Mucosa of rectum (tissue), 2 donors: ENCODE results near the gene STRN.

ENCODE experiments used
- H3K27ac ChIP-seq, 2 donors: one replicate each; pipeline ENCODE4 v1.7.0; 2013; ENCODE audit warnings: inconsistent platforms in 2 of 2, low read depth in 2 of 2, low read length in 2 of 2
- H3K27me3 ChIP-seq, 2 donors: one replicate each; pipeline ENCODE4 v1.7.0; 2013; ENCODE audit warnings: low read length in 2 of 2; ENCODE audit not compliant: control insufficient read depth in 2 of 2, insufficient read depth in 2 of 2
- H3K36me3 ChIP-seq, 2 donors: one replicate each; pipeline ENCODE4 v1.7.0; 2013; ENCODE audit warnings: low read length in 2 of 2; ENCODE audit not compliant: control insufficient read depth in 2 of 2, insufficient read depth in 2 of 2
- H3K4me1 ChIP-seq, 2 donors: one replicate each; pipeline ENCODE4 v1.7.0; 2013; ENCODE audit warnings: low read length in 2 of 2, mild to moderate bottlenecking in 1 of 2; ENCODE audit not compliant: control insufficient read depth in 2 of 2, insufficient read depth in 2 of 2
- H3K4me3 ChIP-seq, 2 donors: one replicate each; pipeline ENCODE4 v1.7.0; 2013; ENCODE audit warnings: low read length in 2 of 2
- H3K9ac ChIP-seq, 2 donors: one replicate each; pipeline ENCODE4 v1.7.0; 2013; ENCODE audit warnings: low read length in 2 of 2, low read depth in 1 of 2, mild to moderate bottlenecking in 1 of 2
- H3K9me3 ChIP-seq, 2 donors: one replicate each; pipeline ENCODE4 v1.7.0; 2013; ENCODE audit warnings: low read length in 2 of 2; ENCODE audit not compliant: control insufficient read depth in 2 of 2
- donor health status: healthy.
- donor health status: Normal muscosa, but diverticular disease.

The STRN gene

DNA sequence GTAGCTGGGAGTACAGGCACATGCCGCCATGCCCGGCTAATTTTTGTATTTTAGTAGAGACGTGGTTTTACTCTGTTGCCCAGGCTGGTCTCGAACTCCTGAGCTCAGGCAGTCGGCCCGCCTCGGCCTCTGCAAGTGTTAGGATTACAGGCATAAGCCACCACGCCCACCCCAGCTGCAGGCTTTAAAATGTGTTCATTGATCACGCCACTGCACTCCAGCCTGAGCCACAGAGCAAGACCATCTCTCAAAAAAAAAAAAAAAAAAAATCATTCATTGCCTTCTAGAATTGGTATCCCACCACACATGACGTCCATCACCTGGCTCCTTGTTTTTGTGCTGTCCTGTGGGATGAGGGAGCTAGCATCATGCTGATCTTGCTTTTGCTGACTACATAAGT, 142.5 kb downstream of the STRN start:
- no peak overlapping the region for H3K27ac ChIP-seq
- no peaks in the 10 kb centered on the region for H3K27me3 ChIP-seq
- H3K4me3 ChIP-seq: no peak overlapping the region
- H3K36me3 ChIP-seq: no peaks in the 10 kb centered on the region
- no peak overlapping the region for H3K9ac ChIP-seq
- no peaks in the 10 kb centered on the region for H3K9me3 ChIP-seq
- peaks cover 28 to 41% of the 10 kb centered on the region in 2 donors for H3K4me1 ChIP-seq

DNA sequence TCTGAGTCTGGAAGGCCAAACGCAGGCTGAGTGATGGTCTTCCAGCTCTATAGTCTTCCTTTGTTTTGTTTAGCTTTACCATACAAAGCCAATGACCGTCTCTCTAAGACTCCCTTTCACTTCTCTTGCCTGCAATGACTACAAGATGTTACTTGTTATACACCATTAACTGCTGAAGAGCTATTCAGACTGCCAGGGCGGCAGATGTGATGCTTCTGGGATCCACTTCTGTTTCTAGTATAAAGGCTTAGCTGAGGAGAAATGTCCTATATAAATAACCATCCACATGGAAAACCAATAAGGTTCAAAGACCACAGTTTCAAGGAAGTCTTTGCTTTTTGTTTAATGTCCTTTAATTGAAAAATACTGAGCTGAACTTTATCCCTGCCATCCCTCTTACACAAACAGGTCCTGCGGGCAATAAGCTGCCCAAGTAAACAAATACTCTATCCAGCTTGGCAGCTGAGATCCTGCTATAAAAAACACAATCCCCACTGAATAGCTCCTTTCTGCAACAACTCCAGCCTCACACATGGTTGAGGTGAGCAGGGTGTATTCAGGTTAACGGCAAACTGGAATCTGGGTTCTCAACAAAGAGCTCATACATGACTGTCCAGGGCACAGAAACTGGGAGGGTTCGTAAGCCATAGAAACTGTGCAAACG, 145.3 kb downstream of the STRN start:
- Histone ChIP-seq H3K27me3 (no peaks in the 10 kb centered on the region), H3K4me3 (peak overlapping the region; percentile 19 to 45), H3K9ac (peak overlapping the region in 1 of 2 donors; percentile 30), H3K4me1 (peaks cover 28 to 43% of the 10 kb centered on the region in 2 donors), H3K36me3 (no peaks in the 10 kb centered on the region), H3K9me3 (no peaks in the 10 kb centered on the region), H3K27ac (peak overlapping the region; percentile 88 to 89)

DNA sequence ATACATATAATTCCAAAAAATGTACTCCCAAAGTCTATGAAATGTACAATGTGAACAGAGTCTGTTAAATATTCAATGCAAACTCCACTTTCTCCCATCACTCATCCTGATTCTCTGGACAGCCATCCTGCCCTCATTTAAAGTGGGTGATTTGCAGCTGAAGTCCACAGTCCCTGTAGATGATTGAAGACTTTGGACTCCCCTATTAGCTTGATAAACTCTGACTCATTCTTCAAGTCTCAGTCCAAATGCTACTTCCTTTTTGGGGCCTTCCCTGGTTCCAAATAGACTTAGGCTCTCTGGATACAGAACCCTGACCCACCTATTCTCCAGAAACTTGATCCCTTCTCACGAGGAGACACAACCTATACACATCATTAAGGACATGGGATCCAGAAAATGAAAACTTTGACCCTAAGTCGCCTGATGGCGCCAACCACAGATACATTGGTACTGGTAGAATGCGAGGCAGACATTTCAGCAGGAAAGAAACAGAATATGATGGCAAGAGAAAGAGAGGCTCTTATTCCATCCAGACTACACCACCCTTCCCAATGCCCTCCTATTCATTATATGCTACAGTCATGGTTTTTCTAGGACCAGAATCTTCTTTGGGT, 147.1 kb downstream of the STRN start:
- H3K4me1 ChIP-seq: peaks cover 28 to 43% of the 10 kb centered on the region in 2 donors
- H3K27me3 ChIP-seq: no peaks in the 10 kb centered on the region
- no peak overlapping the region for H3K9ac ChIP-seq
- no peaks in the 10 kb centered on the region for H3K36me3 ChIP-seq
- H3K27ac ChIP-seq: peak overlapping the region; percentile 84 to 88
- no peak overlapping the region for H3K4me3 ChIP-seq
- no peaks in the 10 kb centered on the region for H3K9me3 ChIP-seq

DNA sequence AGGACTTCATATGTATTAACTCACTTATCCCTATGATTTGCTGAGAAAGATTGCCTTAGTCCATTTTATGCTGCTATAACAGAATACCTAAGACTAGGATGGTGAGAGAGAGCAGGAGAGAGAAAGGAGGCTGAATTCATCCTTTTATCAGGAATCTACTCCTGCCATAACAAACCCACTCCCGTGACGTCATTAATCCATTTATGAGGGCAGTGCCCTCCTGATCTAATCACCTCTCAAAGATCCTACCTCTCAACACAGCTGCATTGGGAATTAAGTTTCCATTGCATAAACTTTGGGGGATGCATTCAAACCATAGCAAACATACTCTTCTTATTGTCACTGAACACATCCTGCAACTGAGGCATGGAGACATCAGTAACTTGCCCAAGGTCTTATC, 147.8 kb downstream of the STRN start:
- Histone ChIP-seq H3K27ac (no peak overlapping the region), H3K9ac (no peak overlapping the region), H3K36me3 (no peaks in the 10 kb centered on the region), H3K27me3 (no peaks in the 10 kb centered on the region), H3K9me3 (no peaks in the 10 kb centered on the region), H3K4me1 (peaks cover 28 to 43% of the 10 kb centered on the region in 2 donors), H3K4me3 (no peak overlapping the region)

DNA sequence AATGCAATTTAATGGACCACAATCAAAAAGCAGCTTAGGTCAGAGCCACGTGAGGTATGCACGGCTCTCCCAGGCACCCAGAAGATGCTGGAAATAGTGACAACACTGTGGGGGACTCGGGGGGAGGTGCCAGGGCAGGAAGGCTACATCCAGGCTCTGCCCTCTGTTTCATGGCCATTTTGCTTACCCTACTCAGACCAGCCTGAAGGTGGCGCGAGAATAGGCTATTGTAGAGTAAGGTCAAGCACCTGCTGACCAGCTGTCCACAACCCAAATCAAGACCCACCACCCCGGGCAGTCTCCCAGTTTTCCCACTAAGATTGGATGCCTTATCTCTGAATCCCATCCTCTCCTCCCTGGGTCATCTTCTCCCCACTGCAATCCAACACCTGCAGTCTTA, 154.1 kb downstream of the STRN start:
- no peak overlapping the region for H3K27ac ChIP-seq
- no peaks in the 10 kb centered on the region for H3K9me3 ChIP-seq
- peaks cover 6 to 12% of the 10 kb centered on the region in 2 donors for H3K4me1 ChIP-seq
- no peaks in the 10 kb centered on the region for H3K27me3 ChIP-seq
- no peaks in the 10 kb centered on the region for H3K36me3 ChIP-seq
- H3K9ac ChIP-seq: no peak overlapping the region
- H3K4me3 ChIP-seq: no peak overlapping the region

DNA sequence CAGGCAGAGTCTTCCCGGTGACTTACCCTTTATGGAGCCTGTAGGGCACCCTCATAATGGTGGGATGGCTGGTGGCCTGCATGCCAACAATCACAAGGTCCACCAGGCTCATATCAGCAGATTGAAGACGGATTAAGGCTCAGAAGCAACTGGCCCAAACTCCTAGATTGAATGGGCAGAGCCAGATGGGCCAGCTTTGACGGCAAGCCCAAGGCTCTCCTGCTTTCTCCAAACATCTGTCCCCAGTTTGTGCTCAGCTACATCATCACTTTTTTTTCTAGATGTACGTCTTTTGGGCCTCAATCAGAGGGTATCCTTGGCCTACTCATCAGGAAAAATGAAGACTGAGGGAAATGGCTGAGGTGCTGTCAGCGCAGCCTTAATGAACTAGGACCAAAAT, 155.3 kb downstream of the STRN start:
- Histone ChIP-seq H3K9me3 (no peaks in the 10 kb centered on the region), H3K9ac (no peak overlapping the region), H3K4me3 (no peak overlapping the region), H3K4me1 (peaks cover 6 to 16% of the 10 kb centered on the region in 2 donors), H3K27ac (no peak overlapping the region), H3K36me3 (no peaks in the 10 kb centered on the region), H3K27me3 (no peaks in the 10 kb centered on the region)

DNA sequence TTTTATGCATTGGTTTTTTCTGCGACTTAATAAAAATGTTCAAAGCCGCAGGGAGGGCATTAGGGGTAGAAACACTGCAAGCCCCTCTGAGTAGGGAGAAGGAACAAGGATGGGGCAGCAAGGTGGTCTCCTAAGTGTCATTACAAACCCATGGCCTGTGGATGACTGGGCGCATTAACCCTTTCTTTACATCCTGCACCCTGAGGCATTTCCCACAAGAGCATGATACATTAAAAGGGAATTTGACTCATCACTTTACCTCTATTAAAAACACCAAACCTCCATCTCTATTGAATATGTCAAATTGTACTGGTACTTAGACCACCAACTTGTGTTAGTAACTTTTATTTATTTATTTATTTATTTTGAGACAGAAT, 157.3 kb downstream of the STRN start:
- Histone ChIP-seq H3K36me3 (no peaks in the 10 kb centered on the region), H3K4me3 (no peak overlapping the region), H3K4me1 (peaks cover 6 to 21% of the 10 kb centered on the region in 2 donors), H3K27me3 (no peaks in the 10 kb centered on the region), H3K27ac (no peak overlapping the region), H3K9me3 (no peaks in the 10 kb centered on the region), H3K9ac (no peak overlapping the region)

DNA sequence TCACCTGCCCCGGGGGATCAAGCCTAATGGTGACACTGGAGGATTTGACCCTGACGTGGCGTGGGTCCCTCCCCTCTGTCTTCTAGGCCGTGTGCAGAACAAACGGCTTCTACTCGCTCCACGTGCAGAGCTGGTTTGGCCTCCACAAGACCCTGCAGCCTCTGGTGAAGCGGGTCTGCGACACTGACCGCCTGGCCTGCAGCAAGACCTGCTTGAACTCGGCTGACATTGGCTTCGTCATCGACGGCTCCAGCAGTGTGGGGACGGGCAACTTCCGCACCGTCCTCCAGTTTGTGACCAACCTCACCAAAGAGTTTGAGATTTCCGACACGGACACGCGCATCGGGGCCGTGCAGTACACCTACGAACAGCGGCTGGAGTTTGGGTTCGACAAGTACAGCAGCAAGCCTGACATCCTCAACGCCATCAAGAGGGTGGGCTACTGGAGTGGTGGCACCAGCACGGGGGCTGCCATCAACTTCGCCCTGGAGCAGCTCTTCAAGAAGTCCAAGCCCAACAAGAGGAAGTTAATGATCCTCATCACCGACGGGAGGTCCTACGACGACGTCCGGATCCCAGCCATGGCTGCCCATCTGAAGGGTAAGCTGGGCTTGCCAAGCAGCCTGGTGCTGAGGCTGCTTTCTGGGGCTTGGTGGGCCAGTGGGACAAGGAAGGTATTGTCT, 157.8 kb downstream of the STRN start:
- Histone ChIP-seq H3K9me3 (no peaks in the 10 kb centered on the region), H3K4me1 (peaks cover 6 to 21% of the 10 kb centered on the region in 2 donors), H3K4me3 (no peak overlapping the region), H3K27ac (peak overlapping the region; percentile 71 to 91), H3K9ac (no peak overlapping the region), H3K27me3 (no peaks in the 10 kb centered on the region), H3K36me3 (no peaks in the 10 kb centered on the region)

DNA sequence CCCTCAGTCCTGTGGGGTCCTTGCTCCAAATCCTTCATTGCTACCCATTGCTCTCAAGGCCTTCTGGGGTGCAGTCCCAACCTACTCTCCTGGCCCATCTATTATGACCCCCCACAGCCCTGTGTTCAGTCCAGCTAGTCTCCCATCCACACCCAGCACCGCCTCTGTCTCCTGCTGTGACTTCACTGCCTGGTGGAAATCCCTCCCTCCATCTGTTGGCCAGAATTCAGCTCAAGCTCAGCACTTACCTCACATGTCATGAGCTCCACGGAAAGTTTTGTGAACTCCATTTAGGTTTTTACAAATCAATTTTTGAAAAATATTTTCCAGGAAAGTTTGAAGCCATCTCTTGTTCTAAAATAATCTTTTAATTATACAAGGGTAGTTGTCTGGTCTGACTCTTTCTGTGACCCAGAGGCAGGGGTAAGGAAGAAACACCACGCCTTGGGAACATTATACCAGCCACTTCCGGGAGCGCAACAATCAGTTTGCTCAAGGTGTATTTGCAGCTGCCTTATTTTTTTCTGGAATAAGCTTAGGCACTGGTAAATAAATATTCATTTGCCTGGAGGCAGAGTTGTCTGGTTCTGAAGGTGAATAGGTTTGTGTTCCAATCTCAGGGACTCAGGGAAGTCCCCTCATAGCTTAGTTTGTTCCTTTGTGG, 159.0 kb downstream of the STRN start:
- Histone ChIP-seq H3K27ac (peak overlapping the region; percentile 71 to 91), H3K9ac (peak overlapping the region; percentile 44 to 59), H3K36me3 (no peaks in the 10 kb centered on the region), H3K9me3 (no peaks in the 10 kb centered on the region), H3K4me3 (peak overlapping the region; percentile 31 to 54), H3K27me3 (no peaks in the 10 kb centered on the region), H3K4me1 (peaks cover 6 to 21% of the 10 kb centered on the region in 2 donors)
